Nephron progenitor cell (in vitro differentiated cells): Measurements from ENCODE around the gene REV1.

Experiments used
- DNase-seq: peaks from one replicate; pipeline ENCODE4 v3.0.0; 2021
- H3K27ac Mint-ChIP-seq: 2 replicates; pipeline ENCODE4 v1.8.0; 2021; ENCODE audit warnings: mild to moderate bottlenecking, moderate library complexity, mixed read lengths
- H3K27me3 Mint-ChIP-seq: 2 replicates; pipeline ENCODE4 v1.8.0; 2021; ENCODE audit warnings: mild to moderate bottlenecking, low read depth, mixed read lengths; ENCODE audit not compliant: poor library complexity
- H3K36me3 Mint-ChIP-seq: 2 replicates; pipeline ENCODE4 v1.8.0; 2021; ENCODE audit warnings: low read depth, mixed read lengths
- H3K4me1 Mint-ChIP-seq: 2 replicates; pipeline ENCODE4 v1.8.0; 2021; ENCODE audit warnings: mixed read lengths
- H3K4me3 Mint-ChIP-seq: 2 replicates; pipeline ENCODE4 v1.8.0; 2021; ENCODE audit warnings: mild to moderate bottlenecking, moderate library complexity, mixed read lengths
- H3K9me3 Mint-ChIP-seq: 2 replicates; pipeline ENCODE4 v1.8.0; 2021; ENCODE audit warnings: mild to moderate bottlenecking, moderate library complexity, mixed read lengths
- TF ChIP-seq, protein P1 (sequence below): fragments of 200-600 bp; sonication (generic); IDR thresholded peaks from 2 replicates; pipeline ENCODE4 v1.5.0; 2021; ENCODE audit warnings: antibody characterized with exemption

Gene REV1

DNA sequence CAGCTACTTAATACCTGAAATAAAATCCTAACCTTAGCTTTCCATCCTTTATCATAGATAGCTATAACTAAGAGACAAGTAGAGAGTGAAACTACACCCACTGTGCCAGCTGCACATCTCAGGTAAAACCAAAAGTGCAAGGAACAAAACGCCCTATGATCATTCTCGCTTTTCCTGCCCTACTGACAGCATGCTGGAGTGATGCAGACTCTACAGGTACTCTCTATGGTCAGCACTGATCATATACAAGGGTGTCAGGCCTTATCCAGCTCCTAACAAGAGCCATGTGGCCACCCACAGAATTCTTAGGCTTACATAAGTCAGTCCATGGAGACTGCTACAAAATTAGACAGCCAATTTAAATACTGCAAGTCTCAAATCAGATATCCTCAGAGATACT is 45.6 kb downstream of the REV1 start:
- Mint-ChIP-seq H3K27ac (peak overlapping the region; percentile 55), H3K4me1 (peaks cover 5% of the 10 kb centered on the region), H3K36me3 (peaks cover 67% of the 10 kb centered on the region), H3K9me3 (no peaks in the 10 kb centered on the region), H3K4me3 (no peak overlapping the region), H3K27me3 (no peaks in the 10 kb centered on the region)
- TF ChIP-seq, protein P1, sequence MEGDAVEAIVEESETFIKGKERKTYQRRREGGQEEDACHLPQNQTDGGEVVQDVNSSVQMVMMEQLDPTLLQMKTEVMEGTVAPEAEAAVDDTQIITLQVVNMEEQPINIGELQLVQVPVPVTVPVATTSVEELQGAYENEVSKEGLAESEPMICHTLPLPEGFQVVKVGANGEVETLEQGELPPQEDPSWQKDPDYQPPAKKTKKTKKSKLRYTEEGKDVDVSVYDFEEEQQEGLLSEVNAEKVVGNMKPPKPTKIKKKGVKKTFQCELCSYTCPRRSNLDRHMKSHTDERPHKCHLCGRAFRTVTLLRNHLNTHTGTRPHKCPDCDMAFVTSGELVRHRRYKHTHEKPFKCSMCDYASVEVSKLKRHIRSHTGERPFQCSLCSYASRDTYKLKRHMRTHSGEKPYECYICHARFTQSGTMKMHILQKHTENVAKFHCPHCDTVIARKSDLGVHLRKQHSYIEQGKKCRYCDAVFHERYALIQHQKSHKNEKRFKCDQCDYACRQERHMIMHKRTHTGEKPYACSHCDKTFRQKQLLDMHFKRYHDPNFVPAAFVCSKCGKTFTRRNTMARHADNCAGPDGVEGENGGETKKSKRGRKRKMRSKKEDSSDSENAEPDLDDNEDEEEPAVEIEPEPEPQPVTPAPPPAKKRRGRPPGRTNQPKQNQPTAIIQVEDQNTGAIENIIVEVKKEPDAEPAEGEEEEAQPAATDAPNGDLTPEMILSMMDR, result no peak
- DNase-seq, result no peak

DNA sequence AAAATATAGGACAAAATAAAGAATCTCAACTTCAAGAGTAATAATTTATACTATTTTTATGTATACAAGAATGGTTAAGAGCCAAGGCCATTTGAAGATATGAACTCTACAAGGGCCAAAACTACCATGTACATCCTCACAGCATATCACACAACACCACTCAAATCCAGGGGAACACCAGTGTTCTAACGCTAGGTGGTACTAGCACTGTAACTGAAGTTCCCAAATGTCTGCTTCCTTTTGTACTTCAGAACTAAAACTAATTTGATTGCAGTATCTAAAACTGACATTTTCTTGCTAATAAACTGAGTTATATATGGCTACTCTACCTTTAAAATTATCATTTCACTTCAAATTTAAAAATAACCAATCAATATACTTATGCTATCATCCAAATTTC is 47.0 kb downstream of the REV1 start:
- H3K4me3 Mint-ChIP-seq, result no peak overlapping the region
- peaks cover 66% of the 10 kb centered on the region for H3K36me3 Mint-ChIP-seq
- H3K27me3 Mint-ChIP-seq, result no peaks in the 10 kb centered on the region
- DNase-seq, result no peak
- TF ChIP-seq, protein P1, result no peak
- H3K27ac Mint-ChIP-seq, result no peak overlapping the region
- peaks cover 5% of the 10 kb centered on the region for H3K4me1 Mint-ChIP-seq
- no peaks in the 10 kb centered on the region for H3K9me3 Mint-ChIP-seq

DNA sequence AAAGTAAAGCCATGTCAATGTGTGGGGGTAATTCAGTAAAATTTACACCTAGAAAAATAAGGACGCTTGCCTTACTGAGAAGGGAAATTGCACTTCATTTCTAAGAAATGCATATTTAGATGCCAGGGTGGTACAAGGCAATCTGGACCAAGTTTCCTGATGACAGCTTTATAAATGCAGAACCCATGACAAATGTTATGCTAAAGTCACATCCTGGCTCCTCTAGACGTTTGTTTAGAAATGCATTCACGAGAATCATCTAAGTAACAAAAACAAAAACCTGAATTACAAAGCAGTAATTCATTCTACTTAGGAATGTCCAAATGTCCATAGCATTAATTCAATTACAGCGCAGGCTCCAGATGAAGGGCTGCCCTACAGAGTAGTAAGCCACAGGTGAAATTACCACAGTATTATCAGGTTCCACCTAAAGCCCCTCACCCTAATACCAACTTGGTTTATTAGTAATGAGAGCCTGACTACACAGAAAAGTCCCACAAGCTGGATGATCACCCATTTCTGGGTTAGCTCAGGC is 49.8 kb downstream of the REV1 start:
- DNase-seq, result no peak
- TF ChIP-seq, protein P1, result no peak
- H3K4me3 Mint-ChIP-seq, result no peak overlapping the region
- peaks cover 54% of the 10 kb centered on the region for H3K36me3 Mint-ChIP-seq
- H3K9me3 Mint-ChIP-seq, result no peaks in the 10 kb centered on the region
- H3K27me3 Mint-ChIP-seq, result no peaks in the 10 kb centered on the region
- no peaks in the 10 kb centered on the region for H3K4me1 Mint-ChIP-seq
- H3K27ac Mint-ChIP-seq, result no peak overlapping the region

DNA sequence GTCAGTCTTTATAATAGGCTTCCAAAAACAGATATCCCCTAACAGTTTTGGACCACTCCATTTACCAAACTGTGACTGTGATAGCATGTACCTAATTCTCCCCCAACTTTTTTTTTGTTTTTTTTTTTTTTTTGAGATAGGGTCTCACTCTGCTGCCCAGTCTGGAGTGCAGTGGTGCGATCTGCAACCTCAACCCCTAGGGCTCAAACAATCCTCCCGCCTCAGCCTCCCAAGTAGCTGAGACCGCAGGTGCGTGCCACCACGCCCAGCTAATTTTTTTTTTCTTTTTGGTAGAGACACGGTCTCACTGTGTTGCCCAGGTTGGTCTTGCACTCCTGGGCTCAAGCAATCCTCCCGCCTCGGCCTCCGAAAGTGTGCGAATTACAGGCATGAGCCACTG is 52.9 kb downstream of the REV1 start:
- Mint-ChIP-seq H3K9me3 (no peaks in the 10 kb centered on the region), H3K36me3 (peaks cover 43% of the 10 kb centered on the region), H3K27ac (no peak overlapping the region), H3K4me3 (no peak overlapping the region), H3K4me1 (no peaks in the 10 kb centered on the region), H3K27me3 (no peaks in the 10 kb centered on the region)
- TF ChIP-seq, protein P1, result no peak
- no peak for DNase-seq

DNA sequence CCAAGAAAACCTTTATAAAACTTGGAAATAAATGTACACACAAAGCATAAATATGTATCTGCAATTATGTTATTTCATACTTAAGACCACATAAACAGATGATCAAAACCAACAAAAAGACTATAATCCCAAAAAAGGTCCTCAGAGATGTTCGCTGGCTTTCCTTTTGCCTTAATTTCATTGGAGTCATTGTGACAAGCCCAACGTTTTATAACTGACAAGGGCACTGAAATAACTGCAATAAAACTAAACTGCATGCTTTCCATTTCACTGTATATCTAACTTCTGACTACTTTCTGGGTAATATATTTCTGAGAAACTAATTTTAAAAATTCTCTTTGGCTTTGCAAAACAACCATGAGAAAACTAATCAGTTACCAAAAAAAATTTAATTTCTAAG is 56.5 kb downstream of the REV1 start:
- no peak overlapping the region for H3K27ac Mint-ChIP-seq
- peaks cover 51% of the 10 kb centered on the region for H3K36me3 Mint-ChIP-seq
- H3K9me3 Mint-ChIP-seq, result no peaks in the 10 kb centered on the region
- TF ChIP-seq, protein P1, result no peak
- no peaks in the 10 kb centered on the region for H3K4me1 Mint-ChIP-seq
- H3K4me3 Mint-ChIP-seq, result no peak overlapping the region
- no peaks in the 10 kb centered on the region for H3K27me3 Mint-ChIP-seq
- DNase-seq, result no peak

DNA sequence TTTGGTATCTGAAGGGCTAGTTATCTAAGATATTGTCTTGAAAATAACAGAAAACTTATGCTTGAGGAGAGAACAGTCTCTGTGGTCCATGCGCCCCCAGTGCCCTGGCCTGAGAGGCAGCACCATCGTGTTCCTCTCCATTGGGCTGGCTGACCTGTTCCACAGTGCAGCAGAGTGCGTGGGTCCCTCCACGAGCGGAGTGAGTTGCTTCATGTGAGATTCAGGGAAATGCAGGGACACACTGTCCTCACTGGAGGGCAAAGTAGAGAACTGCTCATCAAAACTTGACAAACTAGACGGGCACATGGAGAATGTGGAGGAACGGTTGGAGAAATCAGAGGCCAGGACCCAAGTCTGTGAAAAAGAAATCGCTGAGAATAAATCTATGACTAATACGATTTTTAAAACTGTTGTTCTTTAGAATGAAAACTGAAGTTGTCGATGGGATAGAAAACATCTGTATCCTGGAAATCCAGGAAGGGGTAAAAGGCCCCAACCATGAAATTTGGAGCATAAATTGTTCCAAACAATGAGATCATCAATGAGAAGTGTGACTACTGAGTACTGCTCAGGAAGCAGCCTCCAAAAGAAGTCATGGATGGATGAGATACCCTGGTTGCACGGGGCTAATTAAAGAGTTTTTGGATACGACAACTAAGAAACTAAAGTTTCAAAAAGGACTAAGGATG is 58.1 kb downstream of the REV1 start:
- Mint-ChIP-seq H3K36me3 (peaks cover 55% of the 10 kb centered on the region), H3K9me3 (no peaks in the 10 kb centered on the region), H3K4me3 (no peak overlapping the region), H3K27ac (peak overlapping the region; percentile 44), H3K4me1 (no peaks in the 10 kb centered on the region), H3K27me3 (peaks cover 5% of the 10 kb centered on the region)
- DNase-seq, result no peak
- TF ChIP-seq, protein P1, result no peak
